Measurements from ENCODE around the gene PLCH1. TPM values are rescaled to one million over a fixed set of nuclear protein-coding genes. Genes with fewer than 3 reads are reported as not detected.

The PLCH1 gene
- total and polyA plus RNA-seq, 8 donors = 0.91 to 4.4 (median 2.3) TPM

DNA sequence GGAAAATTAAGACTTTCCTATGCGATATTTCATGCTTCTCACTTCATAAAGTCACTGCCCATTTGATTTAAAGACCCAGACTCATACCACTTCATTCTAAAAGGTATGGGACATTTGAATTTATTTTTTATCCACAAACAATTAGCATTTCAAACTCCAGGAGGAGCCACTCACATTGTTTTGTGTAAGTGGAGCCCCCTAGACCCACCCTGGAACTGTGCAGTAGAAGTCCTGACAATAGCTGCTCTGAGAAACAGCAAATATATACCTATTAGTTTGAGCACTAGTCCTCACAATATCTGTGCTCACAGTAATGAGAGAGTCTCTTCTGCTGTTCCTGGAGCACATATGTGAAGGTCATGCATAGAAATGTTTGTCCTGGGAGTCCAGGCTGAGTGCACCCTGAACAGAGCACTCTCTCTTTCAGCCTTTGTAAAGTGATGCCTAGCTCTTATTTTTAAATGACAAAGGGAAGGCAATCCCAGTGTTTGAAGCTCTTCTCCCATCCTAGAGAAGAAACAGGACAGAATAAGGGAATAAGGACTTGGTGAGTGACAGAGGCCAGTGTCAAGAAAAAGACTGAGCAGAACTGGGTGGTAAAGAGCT is 323.9 kb downstream of the PLCH1 start:
- no peak for FAIRE-seq
- no peak for DNase-seq
- H3K27ac ChIP-seq = no peak overlapping the region
- TF ChIP-seq, protein P1, sequence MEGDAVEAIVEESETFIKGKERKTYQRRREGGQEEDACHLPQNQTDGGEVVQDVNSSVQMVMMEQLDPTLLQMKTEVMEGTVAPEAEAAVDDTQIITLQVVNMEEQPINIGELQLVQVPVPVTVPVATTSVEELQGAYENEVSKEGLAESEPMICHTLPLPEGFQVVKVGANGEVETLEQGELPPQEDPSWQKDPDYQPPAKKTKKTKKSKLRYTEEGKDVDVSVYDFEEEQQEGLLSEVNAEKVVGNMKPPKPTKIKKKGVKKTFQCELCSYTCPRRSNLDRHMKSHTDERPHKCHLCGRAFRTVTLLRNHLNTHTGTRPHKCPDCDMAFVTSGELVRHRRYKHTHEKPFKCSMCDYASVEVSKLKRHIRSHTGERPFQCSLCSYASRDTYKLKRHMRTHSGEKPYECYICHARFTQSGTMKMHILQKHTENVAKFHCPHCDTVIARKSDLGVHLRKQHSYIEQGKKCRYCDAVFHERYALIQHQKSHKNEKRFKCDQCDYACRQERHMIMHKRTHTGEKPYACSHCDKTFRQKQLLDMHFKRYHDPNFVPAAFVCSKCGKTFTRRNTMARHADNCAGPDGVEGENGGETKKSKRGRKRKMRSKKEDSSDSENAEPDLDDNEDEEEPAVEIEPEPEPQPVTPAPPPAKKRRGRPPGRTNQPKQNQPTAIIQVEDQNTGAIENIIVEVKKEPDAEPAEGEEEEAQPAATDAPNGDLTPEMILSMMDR (IDR thresholded peaks at IDR 0.05) = no peak
- H3K4me1 ChIP-seq = no peaks in the 10 kb centered on the region
- ATAC-seq = no peak
- no peaks in the 10 kb centered on the region for H3K36me3 ChIP-seq
- intact Hi-C loops (cut with DNase I) = no loop called here
- no peaks in the 10 kb centered on the region for H3K9me3 ChIP-seq
- H3K4me3 ChIP-seq = no peak overlapping the region
- no peaks in the 10 kb centered on the region for H3K27me3 ChIP-seq
- WGBS, 2 donors = 71 to 83% methylated on average over 1 of the region's 1 CpG

DNA sequence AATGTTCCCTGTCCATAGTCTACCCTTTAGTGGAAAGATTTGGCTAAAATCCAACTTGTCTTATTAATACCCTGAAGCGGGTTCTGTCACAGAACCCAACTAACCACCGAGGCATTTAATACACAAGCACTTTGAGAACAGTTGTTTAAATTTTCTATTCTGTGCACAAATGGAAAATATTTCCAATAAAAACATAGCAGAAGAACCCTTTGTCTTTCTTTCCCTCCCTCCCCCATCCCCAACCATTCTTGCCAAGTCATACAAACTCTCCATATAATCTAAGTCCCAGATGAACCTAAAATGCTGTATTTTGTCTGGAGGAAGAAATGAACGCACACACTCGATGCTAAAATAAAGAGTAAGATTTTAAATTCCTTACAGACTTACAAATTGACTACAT is 324.5 kb downstream of the PLCH1 start:
- TF ChIP-seq, protein P1 (IDR thresholded peaks at IDR 0.05) = no peak
- no peak for FAIRE-seq
- Histone ChIP-seq H3K36me3 (no peaks in the 10 kb centered on the region), H3K27me3 (no peaks in the 10 kb centered on the region), H3K4me3 (no peak overlapping the region), H3K27ac (no peak overlapping the region), H3K4me1 (no peaks in the 10 kb centered on the region), H3K9me3 (no peaks in the 10 kb centered on the region)
- no peak for DNase-seq
- WGBS, 2 donors = 86 to 93% methylated on average over 4 of the region's 4 CpGs
- intact Hi-C loops (cut with DNase I) = no loop called here
- ATAC-seq = no peak

DNA sequence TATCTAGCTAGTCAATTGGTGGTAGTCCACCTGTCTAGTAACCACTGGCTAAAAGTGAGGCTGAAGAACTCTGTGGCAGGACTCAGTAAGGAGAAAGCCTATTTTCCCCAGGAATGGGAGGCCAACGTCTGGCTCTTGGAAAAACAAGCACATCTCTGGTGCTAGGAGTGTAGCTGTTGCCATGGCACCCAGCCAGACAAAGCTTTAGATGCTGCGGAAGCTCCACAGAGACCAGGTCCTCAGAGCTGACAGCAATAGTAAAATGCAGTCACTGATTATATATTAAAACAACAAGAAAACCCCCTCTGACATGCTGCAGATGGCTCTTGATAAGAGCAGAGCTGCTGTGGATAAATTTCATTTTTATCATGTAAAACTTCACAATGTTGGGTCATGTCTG is 326.5 kb downstream of the PLCH1 start:
- no peaks in the 10 kb centered on the region for H3K36me3 ChIP-seq
- ATAC-seq (no peak), DNase-seq (no peak), FAIRE-seq (no peak)
- TF ChIP-seq, protein P1 (IDR thresholded peaks at IDR 0.05) = no peak
- 42 to 48% methylated on average over 2 of the region's 2 CpGs for WGBS, 2 donors
- no peaks in the 10 kb centered on the region for H3K4me1 ChIP-seq
- no peaks in the 10 kb centered on the region for H3K9me3 ChIP-seq
- H3K27ac ChIP-seq = no peak overlapping the region
- intact Hi-C loops (cut with DNase I) = no loop called here
- H3K4me3 ChIP-seq = no peak overlapping the region
- no peaks in the 10 kb centered on the region for H3K27me3 ChIP-seq

DNA sequence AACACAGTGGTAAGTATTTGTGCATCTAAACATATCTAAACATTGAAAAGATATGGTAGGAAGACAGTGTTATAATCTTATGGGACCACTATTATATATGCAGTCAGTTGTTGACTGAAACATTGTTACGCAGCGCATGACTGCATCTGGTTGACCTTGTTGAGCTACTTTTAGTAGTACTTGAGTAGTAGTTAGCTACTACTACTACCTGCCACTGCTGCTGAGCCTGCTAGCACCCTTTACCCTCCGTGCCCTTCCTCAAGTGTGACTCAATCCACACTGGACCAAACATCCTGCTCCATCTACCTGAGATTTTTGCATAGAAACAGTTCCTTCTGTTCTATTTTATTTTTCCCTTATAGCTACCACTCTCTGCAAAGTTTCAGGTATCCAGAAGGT is 327.8 kb downstream of the PLCH1 start:
- Histone ChIP-seq H3K27me3 (no peaks in the 10 kb centered on the region), H3K27ac (no peak overlapping the region), H3K36me3 (no peaks in the 10 kb centered on the region), H3K4me1 (no peaks in the 10 kb centered on the region), H3K4me3 (no peak overlapping the region), H3K9me3 (no peaks in the 10 kb centered on the region)
- FAIRE-seq = no peak
- TF ChIP-seq, protein P1 (IDR thresholded peaks at IDR 0.05) = no peak
- no peak for ATAC-seq
- intact Hi-C loops (cut with DNase I) = no loop called here
- 61 to 91% methylated on average over 3 of the region's 3 CpGs for WGBS, 2 donors
- no peak for DNase-seq

DNA sequence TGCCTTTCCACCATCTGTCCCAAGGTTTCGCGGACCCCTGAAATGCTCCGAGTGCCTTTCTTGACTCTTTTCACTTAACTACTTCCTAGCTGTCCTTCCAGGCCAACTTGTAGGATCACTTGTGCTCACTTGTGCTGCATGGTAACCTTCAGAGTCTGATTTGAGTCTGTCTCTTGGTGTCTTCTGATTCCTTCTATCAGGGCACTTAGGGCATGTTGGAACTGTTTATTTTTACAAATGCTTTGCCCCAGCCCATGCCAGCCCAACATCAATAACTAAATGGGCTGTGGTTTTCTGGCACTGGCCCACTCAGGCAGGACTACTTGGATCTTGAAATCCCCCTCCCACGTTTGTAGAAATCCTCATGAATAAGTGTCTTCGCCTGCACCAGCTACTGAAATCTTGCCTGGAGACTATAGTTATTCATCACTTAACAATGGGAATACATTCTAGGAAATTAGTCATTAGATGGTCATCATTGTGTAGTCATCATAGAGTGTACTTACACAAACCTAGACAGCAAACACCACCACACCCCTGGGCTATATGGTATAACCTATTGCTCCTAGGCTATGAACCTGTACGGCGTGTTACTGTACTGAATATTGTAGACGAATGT is 328.3 kb downstream of the PLCH1 start:
- no peaks in the 10 kb centered on the region for H3K9me3 ChIP-seq
- ATAC-seq (no peak), FAIRE-seq (no peak), DNase-seq (no peak)
- intact Hi-C loops (cut with DNase I) = no loop called here
- no peaks in the 10 kb centered on the region for H3K27me3 ChIP-seq
- WGBS, 2 donors = 80 to 83% methylated on average over 8 of the region's 8 CpGs
- no peak overlapping the region for H3K27ac ChIP-seq
- no peak overlapping the region for H3K4me3 ChIP-seq
- H3K4me1 ChIP-seq = no peaks in the 10 kb centered on the region
- TF ChIP-seq, protein P1 (IDR thresholded peaks at IDR 0.05) = no peak
- H3K36me3 ChIP-seq = no peaks in the 10 kb centered on the region

All from pancreas (tissue), 10 donors.